Measurements from ENCODE around the gene B9D2. TPM values are rescaled to one million over a fixed set of nuclear protein-coding genes. Genes with fewer than 3 reads are reported as not detected.
A peak's percentile ranks its signal among the peaks of the same experiment; 100 is the strongest.

The B9D2 gene
- total and polyA plus RNA-seq, 2 experiments from 2014 or later, result 2.7 to 7.4 TPM

DNA sequence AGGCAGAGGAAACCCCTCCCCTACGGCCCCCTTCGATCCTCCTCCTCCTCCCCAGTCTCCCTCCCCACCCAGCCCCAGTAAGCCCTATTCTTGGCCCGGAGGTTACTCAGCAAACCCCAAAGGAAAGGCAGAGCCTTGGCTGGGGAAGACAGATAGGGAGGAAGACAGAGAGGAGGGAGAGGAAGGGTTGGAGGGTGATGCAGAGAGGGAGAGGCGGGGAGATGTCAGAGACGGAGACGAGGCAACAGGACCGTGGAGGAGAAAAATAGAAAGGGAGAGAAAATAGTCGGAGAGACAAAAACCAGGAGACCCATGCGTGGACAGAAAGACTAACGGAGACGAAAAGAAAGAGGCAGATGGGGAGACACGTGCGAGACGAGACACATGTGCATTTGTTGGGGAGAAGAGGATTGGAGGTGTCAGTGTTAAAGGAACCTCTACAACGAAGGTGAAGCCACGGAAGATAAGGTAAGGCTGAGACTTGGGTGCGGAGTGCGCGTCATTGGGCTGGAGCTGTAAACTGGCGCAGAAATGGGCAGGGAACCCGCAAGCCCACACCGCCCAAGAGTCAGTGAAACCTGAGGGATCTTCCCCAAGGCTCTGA is 13.1 kb downstream of the B9D2 start:
- DNase-seq (ENCODE audit: low spot score), result peak; percentile 26
- peak overlapping the region; percentile 70 for H3K4me3 Mint-ChIP-seq
- Histone ChIP-seq H3K4me1 (ENCODE audit: insufficient read depth) (peaks cover 12% of the 10 kb centered on the region; the same call in 1 of the 2 replicates), H3F3A (replicated peaks; ENCODE audit: low read depth) (peaks cover 6% of the 10 kb centered on the region; the same call in 1 of the 2 replicates), H3K9me2 (ENCODE audit: insufficient read depth) (no peaks in the 10 kb centered on the region), H3K4me3 (peak overlapping the region; percentile 91), H3K36me3 (ENCODE audit: insufficient read depth) (no peaks in the 10 kb centered on the region), H3K27ac (ENCODE audit: low read depth) (no peak overlapping the region), H4K20me1 (replicated peaks; ENCODE audit: insufficient read depth) (0 out of 2 replicates have a peak, but pooled peaks cover 3% of the 10 kb centered on the region), H3K79me2 (replicated peaks; ENCODE audit: insufficient read depth) (no peaks in the 10 kb centered on the region), H3K4me2 (peak overlapping the region; percentile 98), H3K27me3 (ENCODE audit: insufficient read depth) (peaks cover 42% of the 10 kb centered on the region), H2AFZ (peak overlapping the region; percentile 66)
- peaks cover 53% of the 10 kb centered on the region for H3K27me3 Mint-ChIP-seq (ENCODE audit: insufficient read depth, low read depth, poor library complexity)
- peaks cover 19% of the 10 kb centered on the region for H3K4me1 Mint-ChIP-seq
- H3K27ac Mint-ChIP-seq, result no peak overlapping the region
- peak; percentile 3 for ATAC-seq
- no peaks in the 10 kb centered on the region for H3K9me3 Mint-ChIP-seq
- peaks cover 2% of the 10 kb centered on the region; the same call in 2 of the 3 replicates for H3K36me3 Mint-ChIP-seq (ENCODE audit: low read depth)
- TF ChIP-seq NANOG (IDR thresholded peaks at IDR 0.05; ENCODE audit: borderline replicate concordance), result no peak
- TF ChIP-seq ZNF114 (CRISPR knock-in tag; IDR thresholded peaks at IDR 0.05), result no peak
- TF ChIP-seq EZH2phosphoT487 (IDR thresholded peaks at IDR 0.05; ENCODE audit: unreplicated experiment), result no peak
- TF ChIP-seq, protein P1, sequence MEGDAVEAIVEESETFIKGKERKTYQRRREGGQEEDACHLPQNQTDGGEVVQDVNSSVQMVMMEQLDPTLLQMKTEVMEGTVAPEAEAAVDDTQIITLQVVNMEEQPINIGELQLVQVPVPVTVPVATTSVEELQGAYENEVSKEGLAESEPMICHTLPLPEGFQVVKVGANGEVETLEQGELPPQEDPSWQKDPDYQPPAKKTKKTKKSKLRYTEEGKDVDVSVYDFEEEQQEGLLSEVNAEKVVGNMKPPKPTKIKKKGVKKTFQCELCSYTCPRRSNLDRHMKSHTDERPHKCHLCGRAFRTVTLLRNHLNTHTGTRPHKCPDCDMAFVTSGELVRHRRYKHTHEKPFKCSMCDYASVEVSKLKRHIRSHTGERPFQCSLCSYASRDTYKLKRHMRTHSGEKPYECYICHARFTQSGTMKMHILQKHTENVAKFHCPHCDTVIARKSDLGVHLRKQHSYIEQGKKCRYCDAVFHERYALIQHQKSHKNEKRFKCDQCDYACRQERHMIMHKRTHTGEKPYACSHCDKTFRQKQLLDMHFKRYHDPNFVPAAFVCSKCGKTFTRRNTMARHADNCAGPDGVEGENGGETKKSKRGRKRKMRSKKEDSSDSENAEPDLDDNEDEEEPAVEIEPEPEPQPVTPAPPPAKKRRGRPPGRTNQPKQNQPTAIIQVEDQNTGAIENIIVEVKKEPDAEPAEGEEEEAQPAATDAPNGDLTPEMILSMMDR (conservative IDR thresholded peaks at IDR 0.05; ENCODE audit: low read depth in 2 of 2), result no peak
- TF ChIP-seq, protein P2, sequence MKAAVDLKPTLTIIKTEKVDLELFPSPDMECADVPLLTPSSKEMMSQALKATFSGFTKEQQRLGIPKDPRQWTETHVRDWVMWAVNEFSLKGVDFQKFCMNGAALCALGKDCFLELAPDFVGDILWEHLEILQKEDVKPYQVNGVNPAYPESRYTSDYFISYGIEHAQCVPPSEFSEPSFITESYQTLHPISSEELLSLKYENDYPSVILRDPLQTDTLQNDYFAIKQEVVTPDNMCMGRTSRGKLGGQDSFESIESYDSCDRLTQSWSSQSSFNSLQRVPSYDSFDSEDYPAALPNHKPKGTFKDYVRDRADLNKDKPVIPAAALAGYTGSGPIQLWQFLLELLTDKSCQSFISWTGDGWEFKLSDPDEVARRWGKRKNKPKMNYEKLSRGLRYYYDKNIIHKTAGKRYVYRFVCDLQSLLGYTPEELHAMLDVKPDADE (IDR thresholded peaks at IDR 0.05), result no peak
- TF ChIP-seq, protein P3, sequence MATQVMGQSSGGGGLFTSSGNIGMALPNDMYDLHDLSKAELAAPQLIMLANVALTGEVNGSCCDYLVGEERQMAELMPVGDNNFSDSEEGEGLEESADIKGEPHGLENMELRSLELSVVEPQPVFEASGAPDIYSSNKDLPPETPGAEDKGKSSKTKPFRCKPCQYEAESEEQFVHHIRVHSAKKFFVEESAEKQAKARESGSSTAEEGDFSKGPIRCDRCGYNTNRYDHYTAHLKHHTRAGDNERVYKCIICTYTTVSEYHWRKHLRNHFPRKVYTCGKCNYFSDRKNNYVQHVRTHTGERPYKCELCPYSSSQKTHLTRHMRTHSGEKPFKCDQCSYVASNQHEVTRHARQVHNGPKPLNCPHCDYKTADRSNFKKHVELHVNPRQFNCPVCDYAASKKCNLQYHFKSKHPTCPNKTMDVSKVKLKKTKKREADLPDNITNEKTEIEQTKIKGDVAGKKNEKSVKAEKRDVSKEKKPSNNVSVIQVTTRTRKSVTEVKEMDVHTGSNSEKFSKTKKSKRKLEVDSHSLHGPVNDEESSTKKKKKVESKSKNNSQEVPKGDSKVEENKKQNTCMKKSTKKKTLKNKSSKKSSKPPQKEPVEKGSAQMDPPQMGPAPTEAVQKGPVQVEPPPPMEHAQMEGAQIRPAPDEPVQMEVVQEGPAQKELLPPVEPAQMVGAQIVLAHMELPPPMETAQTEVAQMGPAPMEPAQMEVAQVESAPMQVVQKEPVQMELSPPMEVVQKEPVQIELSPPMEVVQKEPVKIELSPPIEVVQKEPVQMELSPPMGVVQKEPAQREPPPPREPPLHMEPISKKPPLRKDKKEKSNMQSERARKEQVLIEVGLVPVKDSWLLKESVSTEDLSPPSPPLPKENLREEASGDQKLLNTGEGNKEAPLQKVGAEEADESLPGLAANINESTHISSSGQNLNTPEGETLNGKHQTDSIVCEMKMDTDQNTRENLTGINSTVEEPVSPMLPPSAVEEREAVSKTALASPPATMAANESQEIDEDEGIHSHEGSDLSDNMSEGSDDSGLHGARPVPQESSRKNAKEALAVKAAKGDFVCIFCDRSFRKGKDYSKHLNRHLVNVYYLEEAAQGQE (IDR thresholded peaks at IDR 0.05; ENCODE audit: unreplicated experiment), result no peak
- no peak for TF ChIP-seq POLR2AphosphoS5 (IDR thresholded peaks at IDR 0.05; ENCODE audit: low read depth)
- TF ChIP-seq, protein P4, sequence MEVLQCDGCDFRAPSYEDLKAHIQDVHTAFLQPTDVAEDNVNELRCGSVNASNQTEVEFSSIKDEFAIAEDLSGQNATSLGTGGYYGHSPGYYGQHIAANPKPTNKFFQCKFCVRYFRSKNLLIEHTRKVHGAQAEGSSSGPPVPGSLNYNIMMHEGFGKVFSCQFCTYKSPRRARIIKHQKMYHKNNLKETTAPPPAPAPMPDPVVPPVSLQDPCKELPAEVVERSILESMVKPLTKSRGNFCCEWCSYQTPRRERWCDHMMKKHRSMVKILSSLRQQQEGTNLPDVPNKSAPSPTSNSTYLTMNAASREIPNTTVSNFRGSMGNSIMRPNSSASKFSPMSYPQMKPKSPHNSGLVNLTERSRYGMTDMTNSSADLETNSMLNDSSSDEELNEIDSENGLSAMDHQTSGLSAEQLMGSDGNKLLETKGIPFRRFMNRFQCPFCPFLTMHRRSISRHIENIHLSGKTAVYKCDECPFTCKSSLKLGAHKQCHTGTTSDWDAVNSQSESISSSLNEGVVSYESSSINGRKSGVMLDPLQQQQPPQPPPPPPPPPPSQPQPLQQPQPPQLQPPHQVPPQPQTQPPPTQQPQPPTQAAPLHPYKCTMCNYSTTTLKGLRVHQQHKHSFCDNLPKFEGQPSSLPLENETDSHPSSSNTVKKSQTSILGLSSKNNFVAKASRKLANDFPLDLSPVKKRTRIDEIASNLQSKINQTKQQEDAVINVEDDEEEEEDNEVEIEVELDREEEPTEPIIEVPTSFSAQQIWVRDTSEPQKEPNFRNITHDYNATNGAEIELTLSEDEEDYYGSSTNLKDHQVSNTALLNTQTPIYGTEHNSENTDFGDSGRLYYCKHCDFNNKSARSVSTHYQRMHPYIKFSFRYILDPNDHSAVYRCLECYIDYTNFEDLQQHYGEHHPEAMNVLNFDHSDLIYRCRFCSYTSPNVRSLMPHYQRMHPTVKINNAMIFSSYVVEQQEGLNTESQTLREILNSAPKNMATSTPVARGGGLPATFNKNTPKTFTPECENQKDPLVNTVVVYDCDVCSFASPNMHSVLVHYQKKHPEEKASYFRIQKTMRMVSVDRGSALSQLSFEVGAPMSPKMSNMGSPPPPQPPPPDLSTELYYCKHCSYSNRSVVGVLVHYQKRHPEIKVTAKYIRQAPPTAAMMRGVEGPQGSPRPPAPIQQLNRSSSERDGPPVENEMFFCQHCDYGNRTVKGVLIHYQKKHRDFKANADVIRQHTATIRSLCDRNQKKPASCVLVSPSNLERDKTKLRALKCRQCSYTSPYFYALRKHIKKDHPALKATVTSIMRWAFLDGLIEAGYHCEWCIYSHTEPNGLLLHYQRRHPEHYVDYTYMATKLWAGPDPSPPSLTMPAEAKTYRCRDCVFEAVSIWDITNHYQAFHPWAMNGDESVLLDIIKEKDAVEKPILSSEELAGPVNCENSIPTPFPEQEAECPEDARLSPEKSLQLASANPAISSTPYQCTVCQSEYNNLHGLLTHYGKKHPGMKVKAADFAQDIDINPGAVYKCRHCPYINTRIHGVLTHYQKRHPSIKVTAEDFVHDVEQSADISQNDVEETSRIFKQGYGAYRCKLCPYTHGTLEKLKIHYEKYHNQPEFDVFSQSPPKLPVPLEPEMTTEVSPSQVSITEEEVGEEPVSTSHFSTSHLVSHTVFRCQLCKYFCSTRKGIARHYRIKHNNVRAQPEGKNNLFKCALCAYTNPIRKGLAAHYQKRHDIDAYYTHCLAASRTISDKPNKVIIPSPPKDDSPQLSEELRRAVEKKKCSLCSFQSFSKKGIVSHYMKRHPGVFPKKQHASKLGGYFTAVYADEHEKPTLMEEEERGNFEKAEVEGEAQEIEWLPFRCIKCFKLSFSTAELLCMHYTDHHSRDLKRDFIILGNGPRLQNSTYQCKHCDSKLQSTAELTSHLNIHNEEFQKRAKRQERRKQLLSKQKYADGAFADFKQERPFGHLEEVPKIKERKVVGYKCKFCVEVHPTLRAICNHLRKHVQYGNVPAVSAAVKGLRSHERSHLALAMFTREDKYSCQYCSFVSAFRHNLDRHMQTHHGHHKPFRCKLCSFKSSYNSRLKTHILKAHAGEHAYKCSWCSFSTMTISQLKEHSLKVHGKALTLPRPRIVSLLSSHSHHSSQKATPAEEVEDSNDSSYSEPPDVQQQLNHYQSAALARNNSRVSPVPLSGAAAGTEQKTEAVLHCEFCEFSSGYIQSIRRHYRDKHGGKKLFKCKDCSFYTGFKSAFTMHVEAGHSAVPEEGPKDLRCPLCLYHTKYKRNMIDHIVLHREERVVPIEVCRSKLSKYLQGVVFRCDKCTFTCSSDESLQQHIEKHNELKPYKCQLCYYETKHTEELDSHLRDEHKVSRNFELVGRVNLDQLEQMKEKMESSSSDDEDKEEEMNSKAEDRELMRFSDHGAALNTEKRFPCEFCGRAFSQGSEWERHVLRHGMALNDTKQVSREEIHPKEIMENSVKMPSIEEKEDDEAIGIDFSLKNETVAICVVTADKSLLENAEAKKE (CRISPR knock-in tag; IDR thresholded peaks at IDR 0.05), result no peak
- no peak for TF ChIP-seq ZNF331 (CRISPR knock-in tag; IDR thresholded peaks at IDR 0.05; ENCODE audit: low read depth)
- TF ChIP-seq JUNB (IDR thresholded peaks at IDR 0.05; ENCODE audit: unreplicated experiment), result no peak
- TF ChIP-seq STAT1 (IDR thresholded peaks at IDR 0.05; ENCODE audit: unreplicated experiment), result no peak
- no peak for TF ChIP-seq CREB1 (CRISPR knock-in tag; IDR thresholded peaks at IDR 0.05; ENCODE audit: low read depth)
